ENCODE results near the gene FOXJ1.
A peak's percentile ranks its signal among the peaks of the same experiment; 100 is the strongest.

FOXJ1 gene

GRCh38 chr17:76131051-76131691 lies 9.9 kb downstream of the FOXJ1 start:
- no peak for TF ChIP-seq CTCF (IDR thresholded peaks at IDR 0.05; ENCODE audit: insufficient read depth, missing control alignments)
- FAIRE-seq (no peak), DNase-seq (ENCODE audit: insufficient read length, low spot score) (no peak)

- no peak for DNase-seq (ENCODE audit: insufficient read length, low spot score)
- FAIRE-seq: no peak
- no peak for TF ChIP-seq CTCF (IDR thresholded peaks at IDR 0.05; ENCODE audit: insufficient read depth, missing control alignments)
Observed at GRCh38 chr17:76130473-76130872, 10.6 kb downstream of the FOXJ1 start.

GRCh38 chr17:76125922-76126321 lies 15.1 kb downstream of the FOXJ1 start:
- no peak for DNase-seq (ENCODE audit: insufficient read length, low spot score)
- no peak for TF ChIP-seq CTCF (IDR thresholded peaks at IDR 0.05; ENCODE audit: insufficient read depth, missing control alignments)
- no peak for FAIRE-seq

GRCh38 chr17:76125391-76125675 lies 15.7 kb downstream of the FOXJ1 start:
- no peak for TF ChIP-seq CTCF (IDR thresholded peaks at IDR 0.05; ENCODE audit: insufficient read depth, missing control alignments)
- DNase-seq (ENCODE audit: insufficient read length, low spot score) (no peak), FAIRE-seq (no peak)

GRCh38 chr17:76124582-76125390 lies 16.3 kb downstream of the FOXJ1 start:
- TF ChIP-seq CTCF (IDR thresholded peaks at IDR 0.05; ENCODE audit: insufficient read depth, missing control alignments): peak; percentile 27
- DNase-seq (ENCODE audit: insufficient read length, low spot score) (peak; percentile 37), FAIRE-seq (no peak)

GRCh38 chr17:76123749-76124581 lies 17.1 kb downstream of the FOXJ1 start:
- FAIRE-seq (no peak), DNase-seq (ENCODE audit: insufficient read length, low spot score) (no peak)
- no peak for TF ChIP-seq CTCF (IDR thresholded peaks at IDR 0.05; ENCODE audit: insufficient read depth, missing control alignments)
